GM19240 (cell line): ENCODE results near the gene ADGRG1.
"Not testable (repeated sequence)": the region's sequence is repeated elsewhere in the genome, so short reads cannot be mapped to it uniquely, and the experiment has no call there.

Experiments used
- DNase-seq: peaks from one replicate; pipeline ENCODE4 v3.0.0; 2011; ENCODE audit warnings: low spot score; ENCODE audit not compliant: insufficient read length

Gene ADGRG1

GRCh38 chr16:57698812-57699405, 70.5 kb downstream of the ADGRG1 start:
- DNase-seq, result no peak

DNA sequence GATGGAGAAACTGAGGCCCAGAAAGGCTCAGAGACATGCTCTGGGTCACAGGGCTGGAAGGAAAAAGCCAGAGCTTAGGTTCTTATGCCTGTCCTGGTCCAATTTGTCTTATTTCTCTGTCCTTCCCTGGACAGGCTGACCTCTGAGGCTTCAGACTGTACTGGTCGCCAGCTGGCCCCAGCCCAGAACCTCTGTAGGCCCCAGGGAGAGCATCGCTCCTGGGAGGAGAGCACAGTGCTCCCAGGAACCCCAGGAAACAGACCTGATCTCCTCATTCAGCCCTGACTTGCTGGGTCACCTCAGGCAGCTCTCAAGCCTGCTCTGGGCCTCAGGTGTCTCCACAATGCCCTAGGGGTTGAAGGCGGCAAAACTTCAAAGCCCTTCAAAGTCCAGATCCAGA, 71.1 kb downstream of the ADGRG1 start:
- no peak for DNase-seq

- no peak for DNase-seq
These were observed 71.5 kb downstream of the ADGRG1 start for GRCh38 chr16:57699899-57700298.

GRCh38 chr16:57700781-57701551, 72.5 kb downstream of the ADGRG1 start:
- no peak for DNase-seq

GRCh38 chr16:57701759-57702371, 73.4 kb downstream of the ADGRG1 start:
- no peak for DNase-seq

DNA sequence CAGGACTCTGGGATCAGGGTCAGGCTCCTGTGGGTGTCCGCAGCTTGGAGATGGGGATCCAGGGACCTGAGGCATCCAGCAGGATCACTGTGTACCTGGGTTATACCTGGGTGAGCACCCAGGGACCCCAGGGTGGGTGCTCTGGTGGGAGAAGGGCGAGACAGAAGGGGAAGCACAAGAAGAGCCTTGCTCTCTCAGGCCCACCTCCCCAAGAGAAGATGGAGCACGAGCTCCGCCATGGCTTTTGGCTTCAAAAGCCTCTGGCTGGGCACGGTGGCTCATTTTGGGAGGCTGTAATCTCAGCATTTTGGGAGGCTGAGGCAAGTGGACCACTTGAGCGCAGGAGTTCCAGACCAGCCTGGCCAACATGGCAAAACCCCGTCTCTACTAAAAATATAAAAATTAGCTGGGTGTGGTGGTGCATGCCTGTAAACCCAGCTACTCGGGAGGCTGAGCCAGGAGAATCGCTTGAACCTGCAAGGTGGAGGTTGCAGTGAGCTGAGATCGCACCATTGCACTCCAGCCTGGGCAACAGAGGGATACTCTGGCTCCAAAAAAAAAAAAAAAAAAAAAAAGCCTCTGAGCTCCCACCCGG, 75.1 kb downstream of the ADGRG1 start:
- DNase-seq, result no peak

GRCh38 chr16:57704011-57704904, 75.8 kb downstream of the ADGRG1 start:
- DNase-seq, result no peak

- DNase-seq, result no peak
These were observed 76.7 kb downstream of the ADGRG1 start for GRCh38 chr16:57704905-57705852.

GRCh38 chr16:57706717-57707116, 78.3 kb downstream of the ADGRG1 start:
- no peak for DNase-seq

GRCh38 chr16:57707331-57707730, 78.9 kb downstream of the ADGRG1 start:
- no peak for DNase-seq

DNA sequence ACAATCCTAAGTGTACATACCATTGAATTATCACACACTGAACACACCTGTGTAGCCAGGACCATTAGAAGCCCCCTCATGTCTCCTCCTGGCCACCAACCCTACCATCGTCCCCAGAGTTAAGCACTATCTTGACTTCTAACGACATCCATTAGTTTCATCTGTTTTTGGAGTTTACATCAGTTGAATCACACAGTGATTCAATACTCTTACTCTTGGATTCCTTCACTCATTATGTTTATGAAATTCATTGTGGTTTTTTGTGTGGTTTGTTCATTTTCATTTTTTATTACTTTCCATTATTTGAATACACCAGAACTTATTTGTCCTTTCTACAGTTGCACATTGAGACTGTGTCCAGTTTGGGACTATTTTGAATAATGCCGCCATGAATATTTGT, 79.7 kb downstream of the ADGRG1 start:
- DNase-seq, result no peak

DNA sequence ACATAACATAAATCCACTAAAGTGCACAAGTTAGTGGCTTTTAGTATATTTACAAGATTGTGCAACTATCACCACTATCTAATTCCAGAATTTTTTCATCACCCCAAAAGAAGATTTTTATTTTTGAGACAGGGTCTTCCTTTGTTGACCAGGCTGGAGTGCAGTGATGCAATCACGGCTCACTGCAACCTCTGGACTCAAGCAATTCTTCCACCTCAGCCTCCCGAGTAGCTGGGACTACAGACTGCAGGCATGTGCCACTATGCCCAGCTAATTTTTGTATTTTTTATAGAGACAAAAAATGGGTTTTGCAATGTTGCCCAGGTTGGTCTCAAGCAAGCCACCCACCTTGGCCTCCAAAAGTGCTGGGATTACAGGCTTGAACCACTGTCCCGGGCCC, 81.2 kb downstream of the ADGRG1 start:
- no peak for DNase-seq

DNA sequence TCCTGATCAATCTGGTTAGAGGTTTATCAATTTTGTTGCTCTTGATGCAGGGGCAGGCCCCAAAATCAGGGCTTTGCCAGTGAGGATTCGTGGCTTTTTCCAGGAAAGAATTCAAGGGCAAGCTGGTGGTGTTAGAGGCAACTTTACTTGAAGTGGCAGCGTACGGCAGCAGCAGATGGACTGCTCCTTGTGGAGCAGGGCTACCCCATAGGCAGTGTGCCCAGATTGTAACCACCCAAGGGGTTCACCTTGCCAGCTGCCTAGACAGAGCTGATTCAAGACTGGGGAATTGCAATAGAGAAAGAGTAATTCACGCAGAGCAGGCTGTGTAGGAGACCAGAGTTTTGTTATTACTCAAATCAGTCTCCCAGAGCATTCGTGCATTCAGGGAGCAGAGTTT, 82.9 kb downstream of the ADGRG1 start:
- DNase-seq, result no peak

DNA sequence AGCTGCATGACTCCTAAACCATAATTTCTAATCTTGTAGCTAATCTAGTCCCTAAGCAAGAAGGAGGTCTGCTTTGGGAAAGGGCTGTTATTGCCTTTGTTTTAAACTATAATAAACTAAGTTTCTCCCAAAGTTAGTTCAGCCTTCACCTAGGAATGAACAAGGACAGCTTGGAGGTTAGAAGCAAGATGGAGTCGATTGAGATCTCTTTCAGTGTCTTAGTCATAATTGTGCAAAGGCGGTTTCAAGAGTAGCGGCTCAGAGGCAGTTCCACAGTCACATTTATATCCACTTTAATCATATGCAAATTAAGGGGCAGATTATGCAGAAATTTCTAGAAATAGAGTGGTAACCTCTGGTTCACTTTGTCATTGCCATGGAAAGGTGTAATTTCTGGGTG, 83.6 kb downstream of the ADGRG1 start:
- no peak for DNase-seq

GRCh38 chr16:57712569-57712968, 84.1 kb downstream of the ADGRG1 start:
- not testable (repeated sequence) for DNase-seq

GRCh38 chr16:57713596-57713995, 85.2 kb downstream of the ADGRG1 start:
- no peak for DNase-seq

GRCh38 chr16:57714047-57714446, 85.6 kb downstream of the ADGRG1 start:
- DNase-seq, result no peak
